ENCODE results near the gene ELMOD1.

DNA sequence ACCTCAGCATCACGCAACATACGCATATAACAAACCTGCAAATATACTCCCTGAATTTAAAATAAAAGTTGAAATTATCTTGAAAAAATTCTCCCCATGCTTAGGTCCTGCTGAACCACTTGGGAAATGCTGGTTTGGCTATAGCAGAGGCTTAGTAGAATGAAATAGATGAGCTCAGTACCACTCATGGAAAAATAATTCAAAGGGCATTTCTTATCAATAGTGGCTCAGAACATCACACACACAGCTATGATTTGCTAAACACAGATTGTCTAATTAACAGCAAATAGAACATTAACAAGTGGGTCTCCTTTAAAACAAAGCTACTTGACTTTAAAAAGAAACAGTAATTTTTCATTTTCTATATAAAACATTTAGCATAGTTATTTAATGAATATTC lies 21.5 kb downstream of the ELMOD1 start:
- TF ChIP-seq, protein P1, sequence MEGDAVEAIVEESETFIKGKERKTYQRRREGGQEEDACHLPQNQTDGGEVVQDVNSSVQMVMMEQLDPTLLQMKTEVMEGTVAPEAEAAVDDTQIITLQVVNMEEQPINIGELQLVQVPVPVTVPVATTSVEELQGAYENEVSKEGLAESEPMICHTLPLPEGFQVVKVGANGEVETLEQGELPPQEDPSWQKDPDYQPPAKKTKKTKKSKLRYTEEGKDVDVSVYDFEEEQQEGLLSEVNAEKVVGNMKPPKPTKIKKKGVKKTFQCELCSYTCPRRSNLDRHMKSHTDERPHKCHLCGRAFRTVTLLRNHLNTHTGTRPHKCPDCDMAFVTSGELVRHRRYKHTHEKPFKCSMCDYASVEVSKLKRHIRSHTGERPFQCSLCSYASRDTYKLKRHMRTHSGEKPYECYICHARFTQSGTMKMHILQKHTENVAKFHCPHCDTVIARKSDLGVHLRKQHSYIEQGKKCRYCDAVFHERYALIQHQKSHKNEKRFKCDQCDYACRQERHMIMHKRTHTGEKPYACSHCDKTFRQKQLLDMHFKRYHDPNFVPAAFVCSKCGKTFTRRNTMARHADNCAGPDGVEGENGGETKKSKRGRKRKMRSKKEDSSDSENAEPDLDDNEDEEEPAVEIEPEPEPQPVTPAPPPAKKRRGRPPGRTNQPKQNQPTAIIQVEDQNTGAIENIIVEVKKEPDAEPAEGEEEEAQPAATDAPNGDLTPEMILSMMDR (IDR thresholded peaks at IDR 0.05 in 4 of 5, conservative IDR thresholded peaks at IDR 0.05 in 1 of 5): no peak
- no peak for TF ChIP-seq POLR2A (IDR thresholded peaks at IDR 0.05)

All from gastrocnemius medialis (tissue), 4 donors.